Astrocyte (in vitro differentiated cells and primary cell): ENCODE data around the gene EXOSC10.
"Not testable (repeated sequence)": the region's sequence is repeated elsewhere in the genome, so short reads cannot be mapped to it uniquely, and the experiment has no call there.

Experiments
- CTCF ChIP-seq: IDR thresholded peaks from 2 replicates; pipeline ENCODE4 v1.5.1; 2011; ENCODE audit warnings: low read depth, mild to moderate bottlenecking, inconsistent platforms, low read length, moderate library complexity; ENCODE audit not compliant: insufficient read depth
- EZH2 ChIP-seq: IDR thresholded peaks from 2 replicates; pipeline ENCODE4 v1.6.1; 2012; ENCODE audit warnings: mild to moderate bottlenecking, low read length, inconsistent platforms; ENCODE audit not compliant: insufficient read depth

GRCh38 chr1:11040105-11040429, 59.6 kb downstream of the EXOSC10 start:
- TF ChIP-seq CTCF, EZH2: not testable (repeated sequence)
